OCI-LY7 (cell line): Measurements from ENCODE around the gene FRMD6. TPM values are rescaled to one million over a fixed set of nuclear protein-coding genes. Genes with fewer than 3 reads are reported as not detected.

Source experiments
- BruUV-seq: library from RNA; stranded (reverse); fragments of 400-500 nt; replicated peaks from 2 replicates; lab custom pipeline; 2021; lab: Mats Ljungman, UMichigan
- CTCF ChIA-PET: fragments of 300-600 bp; sonication (Branson Sonifier 250); formaldehyde crosslinking; loops from one replicate; lab custom pipeline; 2022; ENCODE audit warnings: antibody characterized with exemption; ENCODE audit not compliant: unreplicated experiment; lab: Charles Lee
- POLR2A ChIA-PET: fragments of 300-600 bp; sonication (Branson Sonifier 250); formaldehyde crosslinking; loops from one replicate; lab custom pipeline; 2022; ENCODE audit warnings: antibody characterized with exemption; lab: Charles Lee
- DNase-seq: peaks from one replicate; pipeline ENCODE4 v3.0.0-alpha.2; 2015; ENCODE audit warnings: low spot score
- H2AFZ ChIP-seq: fragments of 200-600 bp; sonication (generic), shearing (Covaris generic); 2 replicates; pipeline ENCODE4 v1.6.1; 2014; ENCODE audit warnings: mild to moderate bottlenecking, antibody characterized with exemption, low read length, moderate library complexity
- H3K27ac ChIP-seq: fragments of 200-600 bp; sonication (generic); 2 replicates; pipeline ENCODE4 v1.5.1; 2014; ENCODE audit warnings: mixed run types, low read depth, mild to moderate bottlenecking, moderate library complexity, low read length, inconsistent platforms; ENCODE audit not compliant: poor library complexity, severe bottlenecking
- H3K36me3 ChIP-seq: fragments of 200-600 bp; sonication (generic); 2 replicates; pipeline ENCODE4 v1.6.1; 2014; ENCODE audit warnings: mild to moderate bottlenecking, antibody characterized with exemption, low read length, moderate library complexity, mixed read lengths; ENCODE audit not compliant: insufficient read depth
- H3K4me1 ChIP-seq: fragments of 200-600 bp; sonication (generic); 2 replicates; pipeline ENCODE4 v1.5.1; 2014; ENCODE audit warnings: mild to moderate bottlenecking, low read length; ENCODE audit not compliant: insufficient read depth, poor library complexity, severe bottlenecking
- H3K4me2 ChIP-seq: fragments of 200-600 bp; sonication (generic); 2 replicates; pipeline ENCODE4 v1.6.1; 2014; ENCODE audit warnings: mild to moderate bottlenecking, low read length
- H3K4me3 ChIP-seq: fragments of 200-600 bp; sonication (generic); 2 replicates; pipeline ENCODE4 v1.5.1; 2014; ENCODE audit warnings: mild to moderate bottlenecking, low read depth, low read length; ENCODE audit not compliant: poor library complexity, severe bottlenecking
- H3K79me2 ChIP-seq: fragments of 200-600 bp; sonication (generic); 2 replicates; pipeline ENCODE4 v1.6.1; 2016; ENCODE audit warnings: low read depth, mild to moderate bottlenecking, low read length, moderate library complexity, mixed read lengths; ENCODE audit not compliant: insufficient read depth
- H3K9me2 ChIP-seq: fragments of 200-600 bp; sonication (generic); 2 replicates; pipeline ENCODE4 v1.6.1; 2016; ENCODE audit warnings: mild to moderate bottlenecking, low read length, mixed read lengths; ENCODE audit not compliant: insufficient read depth
- H3K9me3 ChIP-seq: fragments of 200-600 bp; sonication (generic); 2 replicates; pipeline ENCODE4 v1.6.1; 2014; ENCODE audit warnings: mild to moderate bottlenecking, mixed run types, low read length, mixed read lengths
- H4K20me1 ChIP-seq: fragments of 200-600 bp; sonication (generic); 2 replicates; pipeline ENCODE4 v1.6.1; 2014; ENCODE audit warnings: mild to moderate bottlenecking, antibody characterized with exemption, low read length, moderate library complexity, mixed read lengths; ENCODE audit not compliant: insufficient read depth
- CTCF ChIP-seq: fragments of 200-600 bp; sonication (generic); conservative IDR thresholded peaks from 2 replicates; pipeline ENCODE4 v1.5.1; 2014; ENCODE audit warnings: mild to moderate bottlenecking, antibody characterized with exemption, low read length, moderate library complexity, mixed read lengths
- EZH2phosphoT487 ChIP-seq: fragments of 200-600 bp; sonication (generic); IDR thresholded peaks from 2 replicates; pipeline ENCODE4 v1.6.1; 2018; ENCODE audit warnings: low read depth, borderline replicate concordance, mild to moderate bottlenecking, mixed run types, antibody characterized with exemption, low read length, moderate library complexity, mixed read lengths
- intact Hi-C: fragments of 100-400 bp; cut with micrococcal nuclease; formaldehyde crosslinking; loops from one replicate; pipeline ENCODE4 v1.10.0; 2022; ENCODE audit not compliant: unreplicated experiment
- total RNA-seq, 2 experiments: library from RNA; depleted of rRNA in 1 of 2; stranded (reverse); fragments of >200 nt in 1 of 2; shearing (Covaris generic) in 1 of 2; gene quantifications; 2 replicates each; pipeline ENCODE4 v1.2.3, GENCODE V29; 2014 to 2022

FRMD6 gene
- total RNA-seq, 2 experiments from 2014 or later, result 4.4 to 12.3 TPM

- POLR2A ChIA-PET, result no interaction called here
- DNase-seq, result no peak
- TF ChIP-seq CTCF, result no peak
- TF ChIP-seq EZH2phosphoT487, result no peak
- intact Hi-C loops, result no loop called here
- H3K9me3 ChIP-seq, result no peaks in the 10 kb centered on the region
- no peaks in the 10 kb centered on the region for H3K9me2 ChIP-seq
- no peaks in the 10 kb centered on the region for H4K20me1 ChIP-seq
- CTCF ChIA-PET, result no interaction called here
- BruUV-seq, result no TSS peak
- H3K4me2 ChIP-seq, result no peak overlapping the region
- H3K27ac ChIP-seq, result no peak overlapping the region
- H3K79me2 ChIP-seq, result no peaks in the 10 kb centered on the region
- no peak overlapping the region for H2AFZ ChIP-seq
- H3K4me3 ChIP-seq, result no peak overlapping the region
- H3K36me3 ChIP-seq, result no peaks in the 10 kb centered on the region
- no peaks in the 10 kb centered on the region for H3K4me1 ChIP-seq
Measured at GRCh38 chr14:51666070-51666469, 14.4 kb downstream of the FRMD6 start.

- CTCF ChIA-PET, result no interaction called here
Measured at GRCh38 chr14:51666826-51667225, 15.1 kb downstream of the FRMD6 start.

More at GRCh38 chr14:51666826-51667225, 15.1 kb downstream of the FRMD6 start:
- no peak for DNase-seq
- BruUV-seq, result no TSS peak
- Histone ChIP-seq H3K9me2 (no peaks in the 10 kb centered on the region), H3K4me2 (no peak overlapping the region), H3K36me3 (no peaks in the 10 kb centered on the region), H3K27ac (no peak overlapping the region), H3K79me2 (no peaks in the 10 kb centered on the region), H3K4me1 (no peaks in the 10 kb centered on the region), H3K9me3 (no peaks in the 10 kb centered on the region), H4K20me1 (no peaks in the 10 kb centered on the region), H3K4me3 (no peak overlapping the region), H2AFZ (no peak overlapping the region)
- TF ChIP-seq CTCF, result no peak
- TF ChIP-seq EZH2phosphoT487, result no peak
- intact Hi-C loops, result no loop called here
- POLR2A ChIA-PET, result no interaction called here
